DND-41 (cell line): ENCODE measurements around the gene PAFAH2.

Source experiments
- ATAC-seq: fragments of 200-7000 bp; cut with Tn5 transposase; 3 replicates; pipeline ENCODE4 v1.9.1; 2021; ENCODE audit warnings: low read depth; ENCODE audit not compliant: insufficient read depth
- DNase-seq: peaks from one replicate; pipeline ENCODE4 v3.0.0-alpha.2; 2020
- H2AFZ ChIP-seq: 2 replicates; pipeline ENCODE4 v1.6.0; 2012; ENCODE audit warnings: low read depth, low read length
- H3K27ac ChIP-seq: 2 replicates; pipeline ENCODE4 v1.5.1; 2012; ENCODE audit warnings: low read length, inconsistent platforms
- H3K27me3 ChIP-seq: fragments of 200-600 bp; sonication (generic); 2 replicates; pipeline ENCODE4 v1.6.0; 2012; ENCODE audit warnings: low read length, mild to moderate bottlenecking, inconsistent platforms; ENCODE audit not compliant: insufficient read depth, poor library complexity
- H3K36me3 ChIP-seq: 2 replicates; pipeline ENCODE4 v1.5.1; 2012; ENCODE audit warnings: low read length, inconsistent platforms; ENCODE audit not compliant: insufficient read depth
- H3K4me1 ChIP-seq: 2 replicates; pipeline ENCODE4 v1.5.1; 2012; ENCODE audit warnings: mild to moderate bottlenecking, low read length; ENCODE audit not compliant: insufficient read depth
- H3K4me2 ChIP-seq: 2 replicates; pipeline ENCODE4 v1.6.0; 2012; ENCODE audit warnings: mild to moderate bottlenecking, moderate library complexity, low read length, inconsistent platforms; ENCODE audit not compliant: insufficient read depth
- H3K4me3 ChIP-seq, 2 experiments: fragments of 200-600 bp in 1 of 2; shearing (Covaris generic) in 1 of 2; 2 replicates each; pipeline ENCODE4 v1.5.1; 2012 to 2016; ENCODE audit warnings: inconsistent platforms in 2 of 2, low read length in 2 of 2, mild to moderate bottlenecking in 2 of 2, low read depth in 1 of 2, moderate library complexity in 1 of 2
- H3K79me2 ChIP-seq: 2 replicates; pipeline ENCODE4 v1.6.0; 2012; ENCODE audit warnings: low read length, inconsistent platforms; ENCODE audit not compliant: insufficient read depth
- H3K9ac ChIP-seq: 2 replicates; pipeline ENCODE4 v1.6.0; 2012; ENCODE audit warnings: low read depth, mild to moderate bottlenecking, inconsistent platforms, low read length, moderate library complexity
- H3K9me3 ChIP-seq: 2 replicates; pipeline ENCODE4 v1.5.1; 2012; ENCODE audit warnings: low read length, moderate library complexity, mild to moderate bottlenecking, inconsistent platforms; ENCODE audit not compliant: insufficient read depth, severe bottlenecking
- H4K20me1 ChIP-seq: 2 replicates; pipeline ENCODE4 v1.6.0; 2012; ENCODE audit warnings: low read length; ENCODE audit not compliant: insufficient read depth
- EZH2 ChIP-seq: IDR thresholded peaks from 3 replicates; pipeline ENCODE4 v1.6.1; 2012; ENCODE audit warnings: borderline replicate concordance, low read depth, mild to moderate bottlenecking, moderate library complexity, low read length, inconsistent platforms; ENCODE audit not compliant: severe bottlenecking
- TF ChIP-seq, protein P1 (sequence below): IDR thresholded peaks from 2 replicates; pipeline ENCODE4 v1.5.1; 2012; ENCODE audit warnings: borderline replicate concordance, low read length, moderate library complexity, mild to moderate bottlenecking; ENCODE audit not compliant: poor library complexity, severe bottlenecking; ENCODE audit errors: extremely low read depth

Gene PAFAH2

DNA sequence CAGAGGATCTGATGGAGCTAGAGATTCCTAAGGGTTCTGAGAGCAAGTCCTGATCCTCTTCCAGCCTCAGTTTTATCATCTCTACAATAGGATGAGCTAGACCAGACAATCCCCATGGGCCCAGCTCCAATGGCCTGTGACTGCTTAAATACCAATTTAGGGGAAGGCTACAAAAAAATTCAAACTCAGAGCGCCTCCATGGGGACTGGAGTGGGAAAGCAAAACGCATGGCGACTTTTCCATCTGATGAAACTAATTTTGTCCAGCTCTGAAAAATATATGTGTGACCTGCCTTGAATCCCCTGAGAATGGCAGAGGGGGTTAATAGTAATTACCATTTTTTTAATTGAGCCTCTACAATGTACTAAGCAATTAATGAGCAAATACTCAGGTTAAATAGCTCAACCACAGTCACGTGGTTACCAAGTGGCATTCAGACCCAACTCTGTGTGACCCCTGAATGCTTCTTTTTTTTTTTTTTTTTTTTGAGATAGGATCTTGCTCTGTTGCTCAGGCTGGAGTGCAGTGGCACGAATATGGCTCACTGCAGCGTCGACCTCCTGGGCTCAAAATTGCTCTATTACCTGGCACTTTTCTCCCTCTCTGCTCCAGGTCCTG, 32.1 kb upstream of the PAFAH2 start:
- no peak overlapping the region for H3K4me2 ChIP-seq
- H3K79me2 ChIP-seq = no peaks in the 10 kb centered on the region
- no peak for DNase-seq
- no peaks in the 10 kb centered on the region for H3K36me3 ChIP-seq
- ATAC-seq = no peak
- H3K4me3 ChIP-seq = no peak overlapping the region
- no peaks in the 10 kb centered on the region for H3K9me3 ChIP-seq
- no peaks in the 10 kb centered on the region; the same call in 1 of the 2 replicates for H4K20me1 ChIP-seq
- no peak overlapping the region for H3K27ac ChIP-seq
- no peak overlapping the region for H3K9ac ChIP-seq
- no peak overlapping the region for H2AFZ ChIP-seq
- peaks cover 8% of the 10 kb centered on the region for H3K4me1 ChIP-seq
- H3K27me3 ChIP-seq = peaks cover 4% of the 10 kb centered on the region
- no peak for TF ChIP-seq EZH2
- TF ChIP-seq, protein P1, sequence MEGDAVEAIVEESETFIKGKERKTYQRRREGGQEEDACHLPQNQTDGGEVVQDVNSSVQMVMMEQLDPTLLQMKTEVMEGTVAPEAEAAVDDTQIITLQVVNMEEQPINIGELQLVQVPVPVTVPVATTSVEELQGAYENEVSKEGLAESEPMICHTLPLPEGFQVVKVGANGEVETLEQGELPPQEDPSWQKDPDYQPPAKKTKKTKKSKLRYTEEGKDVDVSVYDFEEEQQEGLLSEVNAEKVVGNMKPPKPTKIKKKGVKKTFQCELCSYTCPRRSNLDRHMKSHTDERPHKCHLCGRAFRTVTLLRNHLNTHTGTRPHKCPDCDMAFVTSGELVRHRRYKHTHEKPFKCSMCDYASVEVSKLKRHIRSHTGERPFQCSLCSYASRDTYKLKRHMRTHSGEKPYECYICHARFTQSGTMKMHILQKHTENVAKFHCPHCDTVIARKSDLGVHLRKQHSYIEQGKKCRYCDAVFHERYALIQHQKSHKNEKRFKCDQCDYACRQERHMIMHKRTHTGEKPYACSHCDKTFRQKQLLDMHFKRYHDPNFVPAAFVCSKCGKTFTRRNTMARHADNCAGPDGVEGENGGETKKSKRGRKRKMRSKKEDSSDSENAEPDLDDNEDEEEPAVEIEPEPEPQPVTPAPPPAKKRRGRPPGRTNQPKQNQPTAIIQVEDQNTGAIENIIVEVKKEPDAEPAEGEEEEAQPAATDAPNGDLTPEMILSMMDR = peak; percentile 22

DNA sequence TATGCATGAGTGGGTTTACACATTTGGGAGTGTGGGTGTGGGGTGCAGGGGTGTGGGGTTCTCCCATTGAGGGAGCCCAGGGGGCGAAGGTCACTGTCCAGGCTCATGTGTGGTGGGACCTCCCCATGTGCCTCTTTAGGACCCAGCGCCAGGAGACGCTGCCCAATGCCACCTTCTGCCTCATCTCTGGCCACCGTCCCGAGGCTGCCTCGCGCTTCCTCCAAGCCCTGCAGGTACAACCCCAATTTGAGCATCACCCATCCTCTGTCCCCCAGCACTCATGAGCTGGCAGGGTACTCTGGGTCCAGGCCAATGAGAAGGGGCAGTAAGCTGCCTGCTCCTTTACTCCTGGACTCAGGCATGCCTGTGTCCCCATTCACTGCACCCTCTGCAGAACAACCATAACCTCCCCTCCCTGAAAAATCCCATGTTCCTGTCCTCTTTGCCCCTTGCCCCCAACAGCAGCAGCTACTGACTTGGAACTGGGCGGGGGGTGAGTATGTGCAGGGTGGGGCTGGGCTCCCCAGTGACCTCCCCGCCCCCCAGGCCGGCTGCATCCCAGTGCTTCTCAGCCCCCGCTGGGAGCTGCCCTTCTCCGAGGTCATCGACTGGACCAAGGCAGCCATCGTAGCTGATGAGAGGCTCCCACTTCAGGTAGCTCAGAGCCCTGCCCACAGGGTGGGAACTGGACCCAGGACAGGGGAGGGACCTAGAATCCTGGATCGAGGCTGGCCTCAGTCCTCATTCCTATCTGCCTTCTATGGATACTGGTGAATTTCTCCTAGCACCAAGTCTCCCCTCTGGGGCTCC, 31.4 kb upstream of the PAFAH2 start:
- no peak for ATAC-seq
- no peak overlapping the region for H3K4me3 ChIP-seq
- TF ChIP-seq, protein P1 = no peak
- no peak for TF ChIP-seq EZH2

DNA sequence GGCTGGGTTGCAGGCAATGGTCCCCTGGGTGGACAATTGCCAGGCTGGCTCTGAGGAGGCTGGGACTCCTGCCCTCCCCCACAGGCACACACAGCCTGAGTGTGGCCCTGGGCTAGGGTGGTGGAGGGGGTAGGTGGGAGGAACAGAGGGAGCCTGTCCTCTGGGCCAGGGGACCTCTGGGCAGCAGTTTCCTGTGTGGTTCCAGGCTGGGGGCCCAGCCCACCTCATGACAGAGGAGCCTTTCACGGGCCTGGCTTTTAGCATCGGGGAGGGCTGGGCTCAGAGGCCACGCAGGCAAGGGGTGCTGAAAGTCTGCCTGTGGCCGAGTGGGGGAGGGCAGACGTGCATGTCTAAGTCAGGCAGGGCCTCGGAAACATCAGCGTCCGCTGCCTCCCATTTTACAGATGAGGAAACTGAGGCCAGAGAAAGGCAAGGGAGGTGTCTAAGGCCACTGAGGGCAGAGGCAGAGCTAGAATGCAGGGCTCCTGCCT, 30.7 kb upstream of the PAFAH2 start:
- Histone ChIP-seq H2AFZ (no peak overlapping the region), H3K79me2 (no peaks in the 10 kb centered on the region), H3K9ac (no peak overlapping the region), H3K4me3 (no peak overlapping the region), H3K4me1 (no peaks in the 10 kb centered on the region), H3K27me3 (peaks cover 5% of the 10 kb centered on the region), H3K27ac (no peak overlapping the region), H3K4me2 (no peak overlapping the region), H3K36me3 (no peaks in the 10 kb centered on the region), H4K20me1 (no peaks in the 10 kb centered on the region; the same call in 1 of the 2 replicates), H3K9me3 (no peaks in the 10 kb centered on the region)
- DNase-seq (no peak), ATAC-seq (no peak)
- TF ChIP-seq EZH2 = no peak
- TF ChIP-seq, protein P1 = no peak

More for the DNA sequence above, 31.4 kb upstream of the PAFAH2 start:
- DNase-seq = no peak
- Histone ChIP-seq H3K36me3 (no peaks in the 10 kb centered on the region), H3K79me2 (no peaks in the 10 kb centered on the region), H3K9me3 (no peaks in the 10 kb centered on the region), H3K9ac (no peak overlapping the region), H2AFZ (no peak overlapping the region), H3K27ac (no peak overlapping the region), H3K27me3 (peaks cover 5% of the 10 kb centered on the region), H3K4me1 (peaks cover under 1% of the 10 kb centered on the region; the same call in 1 of the 2 replicates), H4K20me1 (no peaks in the 10 kb centered on the region; the same call in 1 of the 2 replicates), H3K4me2 (no peak overlapping the region)
